ENCODE data around the gene ACOT6.
"Not testable (repeated sequence)": the region's sequence is repeated elsewhere in the genome, so short reads cannot be mapped to it uniquely, and the experiment has no call there.

ACOT6 gene

GRCh38 chr14:73645248-73645610, 32.9 kb downstream of the ACOT6 start:
- no peak for DNase-seq (ENCODE audit: low spot score)

GRCh38 chr14:73651005-73651404, 38.7 kb downstream of the ACOT6 start:
- no peak for DNase-seq (ENCODE audit: low spot score)

- no peak for DNase-seq (ENCODE audit: low spot score)
These were observed 43.5 kb downstream of the ACOT6 start for GRCh38 chr14:73655851-73656250.

GRCh38 chr14:73659202-73659601, 46.9 kb downstream of the ACOT6 start:
- DNase-seq (ENCODE audit: low spot score), result not testable (repeated sequence)

- no peak for DNase-seq (ENCODE audit: low spot score)
These were observed 48.2 kb downstream of the ACOT6 start for GRCh38 chr14:73660511-73660910.

- DNase-seq (ENCODE audit: low spot score), result no peak
These were observed 49.6 kb downstream of the ACOT6 start for GRCh38 chr14:73661872-73662271.

- DNase-seq (ENCODE audit: low spot score), result peak; percentile 3
These were observed 50.2 kb downstream of the ACOT6 start for GRCh38 chr14:73662487-73662943.

GRCh38 chr14:73663548-73664212, 51.4 kb downstream of the ACOT6 start:
- DNase-seq (ENCODE audit: low spot score), result no peak

- no peak for DNase-seq (ENCODE audit: low spot score)
These were observed 52.8 kb downstream of the ACOT6 start for GRCh38 chr14:73665130-73665529.

- DNase-seq (ENCODE audit: low spot score), result no peak
These were observed 54.3 kb downstream of the ACOT6 start for GRCh38 chr14:73666583-73666982.

- no peak for DNase-seq (ENCODE audit: low spot score)
These were observed 55.5 kb downstream of the ACOT6 start for GRCh38 chr14:73667854-73668253.

Small RNAs within 50 kb of the gene (small RNA-seq; reads per million reads assigned to genes)
- gene RNU6-240P, result 0 reads per million in 2 experiments

Measured in SK-N-DZ (cell line).